ENCODE data around the gene GALP. TPM values are rescaled to one million over a fixed set of nuclear protein-coding genes. Genes with fewer than 3 reads are reported as not detected.

Gene GALP
- total RNA-seq, 1 experiment from 2014 or later: not detected

DNA sequence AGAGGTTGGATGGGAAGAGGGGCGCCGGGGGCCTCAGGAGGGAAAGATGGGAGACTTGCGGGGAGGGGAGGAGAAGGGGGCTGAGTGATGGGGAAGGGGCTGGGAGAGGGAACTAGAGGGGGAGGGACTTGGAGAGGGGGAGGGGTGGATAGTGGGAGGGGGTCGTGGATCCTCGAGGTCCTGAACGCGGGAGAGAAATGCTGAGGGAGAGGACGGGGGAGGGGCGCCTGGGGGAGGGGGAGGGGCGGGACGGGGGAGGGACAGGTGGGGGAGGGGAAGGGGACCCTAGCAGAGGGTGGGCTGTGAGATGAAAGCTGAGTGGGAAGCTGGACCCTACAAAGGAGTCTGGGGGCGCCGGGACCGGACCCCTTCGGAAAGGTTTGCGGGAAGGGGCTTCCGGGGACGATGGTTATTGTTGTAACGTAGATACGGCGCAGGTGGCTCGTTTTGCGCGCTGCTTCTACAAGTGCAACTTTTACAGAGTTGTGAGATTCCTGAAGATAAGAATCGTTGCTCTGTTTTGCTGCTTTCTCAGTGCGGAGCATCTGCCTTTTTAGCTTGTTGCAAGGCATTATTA is 34.3 kb upstream of the GALP start:
- H3K27ac ChIP-seq: peak overlapping the region; percentile 61
- peak overlapping the region; percentile 96 for H3K4me2 ChIP-seq
- H4K20me1 ChIP-seq (ENCODE audit: insufficient read depth): peaks cover 26% of the 10 kb centered on the region
- intact Hi-C loops (cut with micrococcal nuclease; ENCODE audit: unreplicated experiment): loop anchor here (1.0 to 5.0 kb wide), 4 partner anchors 20 to 489 kb away; partner anchors contain the start of genes ZNF787 and ZSCAN5A
- peaks cover 44% of the 10 kb centered on the region for H3K79me2 ChIP-seq (ENCODE audit: low read depth)
- ChIA-PET CTCF (no interaction called here), POLR2A (ENCODE audit: unreplicated experiment) (no interaction called here)
- no peaks in the 10 kb centered on the region for H3K9me2 ChIP-seq (ENCODE audit: insufficient read depth)
- H3F3A ChIP-seq (ENCODE audit: insufficient read depth, low read depth): peaks cover 26% of the 10 kb centered on the region
- H3K4me1 ChIP-seq (replicated peaks; ENCODE audit: insufficient read depth): peaks cover 36% of the 10 kb centered on the region
- TF ChIP-seq EZH2 (IDR thresholded peaks at IDR 0.05; ENCODE audit: low read depth): no peak
- TF ChIP-seq, protein P1, sequence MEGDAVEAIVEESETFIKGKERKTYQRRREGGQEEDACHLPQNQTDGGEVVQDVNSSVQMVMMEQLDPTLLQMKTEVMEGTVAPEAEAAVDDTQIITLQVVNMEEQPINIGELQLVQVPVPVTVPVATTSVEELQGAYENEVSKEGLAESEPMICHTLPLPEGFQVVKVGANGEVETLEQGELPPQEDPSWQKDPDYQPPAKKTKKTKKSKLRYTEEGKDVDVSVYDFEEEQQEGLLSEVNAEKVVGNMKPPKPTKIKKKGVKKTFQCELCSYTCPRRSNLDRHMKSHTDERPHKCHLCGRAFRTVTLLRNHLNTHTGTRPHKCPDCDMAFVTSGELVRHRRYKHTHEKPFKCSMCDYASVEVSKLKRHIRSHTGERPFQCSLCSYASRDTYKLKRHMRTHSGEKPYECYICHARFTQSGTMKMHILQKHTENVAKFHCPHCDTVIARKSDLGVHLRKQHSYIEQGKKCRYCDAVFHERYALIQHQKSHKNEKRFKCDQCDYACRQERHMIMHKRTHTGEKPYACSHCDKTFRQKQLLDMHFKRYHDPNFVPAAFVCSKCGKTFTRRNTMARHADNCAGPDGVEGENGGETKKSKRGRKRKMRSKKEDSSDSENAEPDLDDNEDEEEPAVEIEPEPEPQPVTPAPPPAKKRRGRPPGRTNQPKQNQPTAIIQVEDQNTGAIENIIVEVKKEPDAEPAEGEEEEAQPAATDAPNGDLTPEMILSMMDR (conservative IDR thresholded peaks at IDR 0.05): no peak
- DNase-seq: peak in 1 of 2 experiments; percentile 14
- BruUV-seq (replicated peaks): no TSS peak
- no peak overlapping the region for H2AFZ ChIP-seq
- H3K36me3 ChIP-seq (ENCODE audit: low read depth): no peaks in the 10 kb centered on the region
- no peaks in the 10 kb centered on the region for H3K27me3 ChIP-seq (ENCODE audit: insufficient read depth, low read depth)
- H3K9me3 ChIP-seq (ENCODE audit: insufficient read depth, low read depth): no peaks in the 10 kb centered on the region
- peak overlapping the region; percentile 60 for H3K4me3 ChIP-seq

- intact Hi-C loops (cut with micrococcal nuclease; ENCODE audit: unreplicated experiment): loop anchor here (5.0 kb wide), 1 partner anchor 490 kb away; no protein-coding TSS in a partner anchor
- no peak overlapping the region for H2AFZ ChIP-seq
- BruUV-seq (replicated peaks): TSS peak; percentile 57
- no peaks in the 10 kb centered on the region for H3K9me3 ChIP-seq (ENCODE audit: insufficient read depth, low read depth)
- POLR2A ChIA-PET (ENCODE audit: unreplicated experiment): interaction anchor here (0.8 kb wide), 1 partner anchor 23 kb away, joined by 3 read pairs; no protein-coding TSS in a partner anchor
- peak overlapping the region; percentile 96 for H3K4me2 ChIP-seq
- peaks cover 36% of the 10 kb centered on the region for H3K4me1 ChIP-seq (replicated peaks; ENCODE audit: insufficient read depth)
- H3K79me2 ChIP-seq (ENCODE audit: low read depth): peaks cover 44% of the 10 kb centered on the region
- no peaks in the 10 kb centered on the region for H3K27me3 ChIP-seq (ENCODE audit: insufficient read depth, low read depth)
- CTCF ChIA-PET: interaction anchor here (1.0 kb wide), 1 partner anchor 76 kb away, joined by 3 read pairs; no protein-coding TSS in a partner anchor
- no peaks in the 10 kb centered on the region for H3K36me3 ChIP-seq (ENCODE audit: low read depth)
- H3K9me2 ChIP-seq (ENCODE audit: insufficient read depth): no peaks in the 10 kb centered on the region
- peaks cover 24% of the 10 kb centered on the region for H3F3A ChIP-seq (ENCODE audit: insufficient read depth, low read depth)
- H3K4me3 ChIP-seq: peak overlapping the region; percentile 60
- peaks cover 26% of the 10 kb centered on the region for H4K20me1 ChIP-seq (ENCODE audit: insufficient read depth)
- peak; percentile 58 to 84 for DNase-seq
- TF ChIP-seq, protein P1 (conservative IDR thresholded peaks at IDR 0.05): no peak
- no peak for TF ChIP-seq EZH2 (IDR thresholded peaks at IDR 0.05; ENCODE audit: low read depth)
- peak overlapping the region; percentile 61 for H3K27ac ChIP-seq
These were observed 33.6 kb upstream of the GALP start for GRCh38 chr19:56142087-56142787.

DNA sequence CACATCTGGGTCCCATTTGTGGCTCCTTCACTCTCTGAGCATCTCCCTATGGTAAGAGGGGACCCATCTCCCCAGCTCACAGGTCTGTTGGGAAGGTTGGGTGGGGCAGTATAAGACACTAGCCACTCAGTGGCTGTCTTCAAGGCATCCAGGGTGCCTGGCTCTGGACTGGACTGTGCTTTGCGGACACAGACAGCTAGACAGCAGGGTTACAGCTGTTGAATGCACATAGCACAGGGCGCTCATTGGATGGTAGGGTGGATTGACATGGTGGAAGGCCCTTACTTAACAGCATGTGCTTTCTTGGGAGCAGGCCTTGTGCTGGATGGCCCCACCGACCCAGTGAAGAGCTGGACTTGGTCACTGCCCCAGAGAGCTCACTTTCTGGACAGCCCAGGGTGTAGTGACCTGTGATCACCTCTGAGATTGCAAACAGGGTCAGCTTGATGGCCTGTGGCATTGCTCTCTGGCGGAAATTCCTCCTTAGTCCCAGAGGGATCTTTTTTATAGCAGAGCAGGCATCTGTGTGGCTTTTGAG is 32.8 kb upstream of the GALP start:
- peak overlapping the region; percentile 96; the same call in 1 of the 2 replicates for H3K4me2 ChIP-seq
- no peak overlapping the region for H2AFZ ChIP-seq
- peaks cover 44% of the 10 kb centered on the region for H3K79me2 ChIP-seq (ENCODE audit: low read depth)
- H3K27me3 ChIP-seq (ENCODE audit: insufficient read depth, low read depth): no peaks in the 10 kb centered on the region
- POLR2A ChIA-PET (ENCODE audit: unreplicated experiment): no interaction called here
- intact Hi-C loops (cut with micrococcal nuclease; ENCODE audit: unreplicated experiment): loop anchor here (5.0 kb wide), 1 partner anchor 491 kb away; no protein-coding TSS in a partner anchor
- H4K20me1 ChIP-seq (ENCODE audit: insufficient read depth): peaks cover 26% of the 10 kb centered on the region
- no TSS peak for BruUV-seq (replicated peaks)
- no peak overlapping the region for H3K27ac ChIP-seq
- CTCF ChIA-PET: interaction anchor here (1.0 kb wide), 1 partner anchor 77 kb away, joined by 3 read pairs; no protein-coding TSS in a partner anchor
- no peaks in the 10 kb centered on the region; the same call in 1 of the 2 replicates for H3K36me3 ChIP-seq (ENCODE audit: low read depth)
- TF ChIP-seq, protein P1 (conservative IDR thresholded peaks at IDR 0.05): no peak
- TF ChIP-seq EZH2 (IDR thresholded peaks at IDR 0.05; ENCODE audit: low read depth): no peak
- H3K4me1 ChIP-seq (replicated peaks; ENCODE audit: insufficient read depth): peaks cover 29% of the 10 kb centered on the region
- no peaks in the 10 kb centered on the region for H3K9me2 ChIP-seq (ENCODE audit: insufficient read depth)
- H3F3A ChIP-seq (ENCODE audit: insufficient read depth, low read depth): peaks cover 17% of the 10 kb centered on the region
- no peaks in the 10 kb centered on the region for H3K9me3 ChIP-seq (ENCODE audit: insufficient read depth, low read depth)
- no peak for DNase-seq
- H3K4me3 ChIP-seq: no peak overlapping the region

All from PC-9 (cell line).